HL-60/S4 treated with phorbol 12-myristate 13-acetate at 8.2 ng/mL for 4 days and 3 days (cell line): ENCODE results near the gene NCAM1.
"Not testable (repeated sequence)": the region's sequence is repeated elsewhere in the genome, so short reads cannot be mapped to it uniquely, and the experiment has no call there.

Source experiments
- in situ Hi-C: fragments of 300-500 bp; cut with MboI; formaldehyde crosslinking; loops from 2 replicates; pipeline ENCODE4 v1.15.0; 2022; ENCODE audit warnings: low sequenced_read_pairs

NCAM1 gene

DNA sequence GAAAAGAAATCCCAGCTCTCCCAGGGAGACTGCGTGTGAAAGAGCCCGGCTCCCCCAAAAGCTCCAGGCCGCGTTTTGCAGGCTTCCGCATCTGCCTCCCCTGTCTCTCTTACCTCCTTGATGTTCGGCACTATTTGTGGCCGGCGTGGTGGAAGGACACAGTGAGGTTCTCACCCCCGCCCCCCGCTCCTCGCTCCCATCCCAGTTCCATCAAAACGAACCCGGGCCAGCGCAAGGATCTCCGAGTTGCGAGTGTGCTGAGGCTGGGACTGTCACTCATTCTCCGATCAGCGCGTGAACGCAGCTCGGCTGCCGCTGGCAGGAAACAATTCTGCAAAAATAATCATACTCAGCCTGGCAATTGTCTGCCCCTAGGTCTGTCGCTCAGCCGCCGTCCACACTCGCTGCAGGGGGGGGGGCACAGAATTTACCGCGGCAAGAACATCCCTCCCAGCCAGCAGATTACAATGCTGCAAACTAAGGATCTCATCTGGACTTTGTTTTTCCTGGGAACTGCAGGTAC, at the start of gene NCAM1:
TSS of gene NCAM1 (plus strand) at position 275 of the 523 bp plus-strand sequence.
- in situ Hi-C loops: no loop called here

DNA sequence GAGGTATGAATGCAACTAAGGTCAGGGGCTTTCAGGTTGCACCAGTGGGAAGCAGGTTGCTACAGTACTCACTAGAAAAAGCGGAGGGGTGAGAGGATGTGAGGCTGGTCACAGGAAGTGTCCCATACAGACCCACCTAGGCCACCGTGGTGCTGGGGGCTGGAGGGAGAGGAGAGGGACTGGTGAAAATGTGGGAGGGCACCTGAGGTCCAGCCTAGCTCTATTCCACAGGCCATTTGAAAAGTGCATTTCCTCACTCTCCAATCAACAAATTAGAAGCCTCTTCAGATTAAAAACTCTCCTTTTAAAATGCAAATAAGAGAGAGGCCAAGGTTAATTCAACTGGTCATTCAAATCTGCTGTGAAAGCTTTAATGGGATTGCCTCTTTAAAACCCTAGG, 38.6 kb upstream of the NCAM1 start:
- in situ Hi-C loops: no loop called here

DNA sequence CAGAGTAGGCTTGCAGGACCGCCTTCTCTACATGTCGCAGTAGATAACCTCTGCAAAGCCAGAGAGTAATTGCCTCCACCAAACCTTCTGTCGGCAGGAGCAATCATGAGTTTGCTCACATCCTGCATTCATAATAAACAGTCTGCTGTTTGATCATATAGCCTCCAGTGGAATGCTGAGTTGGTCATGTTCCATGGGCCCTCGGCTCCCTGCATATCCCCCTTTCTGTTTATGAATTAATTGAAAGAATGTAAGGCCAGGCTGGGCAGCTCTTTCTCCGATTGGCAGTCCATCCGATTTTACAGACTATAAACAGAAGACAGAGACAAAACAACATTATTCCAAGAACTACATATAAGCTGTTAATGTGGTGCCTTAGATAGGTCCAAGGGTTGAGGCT, 36.4 kb upstream of the NCAM1 start:
- in situ Hi-C loops: not testable (repeated sequence)

DNA sequence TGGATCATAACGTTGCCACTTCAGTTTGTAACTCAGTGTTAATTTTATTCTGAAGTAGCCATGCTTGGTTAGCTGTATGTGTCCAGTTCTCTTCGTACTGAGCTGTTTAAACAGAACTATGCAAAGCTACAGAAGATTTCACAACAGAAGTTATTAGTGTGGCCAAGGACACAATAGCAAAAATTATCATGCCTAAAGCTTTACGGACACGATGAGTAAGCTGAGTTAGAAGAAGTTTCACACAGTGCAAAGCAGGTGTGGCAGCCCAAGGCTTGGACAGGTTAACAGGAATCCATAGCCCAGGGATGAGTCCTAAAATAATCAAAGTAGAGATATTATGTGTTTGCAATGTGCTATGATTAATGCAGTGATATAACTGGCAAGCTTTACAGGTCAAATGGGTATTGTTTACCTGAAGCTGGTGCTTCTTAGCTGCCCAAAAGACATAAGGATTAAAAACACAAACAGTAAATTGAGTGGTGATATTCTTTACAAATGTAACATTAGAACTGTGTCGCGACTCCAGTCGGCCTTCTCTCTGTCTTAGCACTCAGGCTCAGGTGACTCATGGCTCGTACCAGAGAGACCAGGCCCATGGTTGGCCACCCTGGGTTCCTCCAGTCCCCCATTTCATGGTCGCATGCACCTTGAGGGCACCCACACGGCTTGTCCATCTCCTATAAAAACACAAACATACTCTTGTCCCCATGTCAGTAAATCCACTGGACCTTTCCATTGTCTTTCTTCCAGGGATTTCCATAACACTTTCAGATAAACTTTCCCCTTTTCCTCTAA, 35.5 kb upstream of the NCAM1 start:
- in situ Hi-C loops: no loop called here

DNA sequence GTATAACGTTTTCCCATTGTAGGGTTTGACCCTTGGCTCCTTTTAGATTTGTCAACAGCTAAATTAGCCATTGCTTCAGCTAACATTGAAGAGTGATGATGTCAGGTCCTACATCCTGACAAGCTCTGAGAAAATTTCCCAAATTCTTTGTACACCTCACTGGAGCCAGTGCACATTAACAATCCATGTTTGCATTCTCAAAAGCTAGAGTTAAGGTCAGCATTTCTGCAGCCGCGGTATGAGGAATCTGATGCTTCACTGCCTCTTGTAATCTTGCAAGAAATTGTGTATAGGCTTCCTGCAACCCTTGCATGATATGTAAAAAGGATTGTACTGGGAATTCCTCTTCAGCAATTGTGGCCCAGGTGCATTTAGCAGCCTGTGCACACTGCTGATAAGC, 33.1 kb upstream of the NCAM1 start:
- in situ Hi-C loops: no loop called here

DNA sequence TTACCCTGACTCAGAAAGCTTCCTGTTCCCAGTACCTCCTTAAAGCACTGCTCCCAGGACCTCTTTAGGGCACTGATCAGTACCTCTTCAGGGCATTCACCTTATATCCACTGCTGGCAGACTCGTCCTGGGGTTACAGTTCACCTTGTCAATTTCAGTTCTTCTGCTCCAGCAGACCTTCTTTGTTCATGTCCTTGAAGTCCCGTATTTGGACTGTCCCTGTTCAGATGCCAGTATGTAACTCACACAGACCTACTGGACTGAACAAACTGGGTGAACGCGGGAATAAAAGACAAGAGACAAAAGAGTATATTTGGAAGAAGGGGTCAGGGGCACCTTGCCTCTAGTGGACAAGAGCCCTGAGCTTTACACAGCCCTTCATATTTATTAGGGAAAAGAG, 31.8 kb upstream of the NCAM1 start:
- in situ Hi-C loops: no loop called here

DNA sequence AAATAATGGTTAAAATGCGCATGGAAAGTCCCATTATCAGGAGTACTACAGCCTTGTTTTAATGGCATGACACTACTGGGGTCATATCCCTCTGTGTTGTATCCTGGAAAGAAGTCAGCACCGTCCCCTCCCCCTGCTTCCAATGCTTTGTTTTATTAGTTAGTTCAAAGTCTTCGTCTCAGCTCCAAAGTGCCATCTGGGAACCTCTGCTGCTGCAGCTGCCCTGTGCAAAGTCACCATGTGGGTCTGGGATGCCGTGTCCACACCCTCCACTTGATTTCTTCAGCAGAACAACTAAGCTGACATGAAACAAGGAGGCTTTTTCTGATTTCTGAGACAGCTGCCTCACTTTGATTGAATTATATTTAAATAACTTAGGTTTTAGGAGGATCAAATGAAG, 29.5 kb upstream of the NCAM1 start:
- in situ Hi-C loops: no loop called here

DNA sequence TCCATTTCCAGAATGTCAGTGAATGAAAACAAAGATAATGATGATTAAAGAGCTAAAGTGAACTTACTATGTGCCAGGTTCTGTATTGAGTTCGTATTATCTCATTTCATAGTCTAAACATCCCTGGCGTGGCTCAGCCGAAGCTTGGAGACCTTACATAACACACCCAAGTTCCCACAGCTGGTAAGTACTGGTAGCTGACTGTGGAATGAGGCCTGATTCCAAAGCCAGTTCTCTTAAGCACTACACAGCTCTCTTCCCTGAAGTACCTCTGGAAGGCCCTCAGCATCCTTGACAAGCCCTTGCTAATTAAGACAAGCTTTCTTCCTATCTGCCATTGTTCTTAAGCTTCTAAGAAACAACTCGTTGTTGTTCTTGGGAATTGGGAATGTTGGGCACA, 28.6 kb upstream of the NCAM1 start:
- in situ Hi-C loops: no loop called here

DNA sequence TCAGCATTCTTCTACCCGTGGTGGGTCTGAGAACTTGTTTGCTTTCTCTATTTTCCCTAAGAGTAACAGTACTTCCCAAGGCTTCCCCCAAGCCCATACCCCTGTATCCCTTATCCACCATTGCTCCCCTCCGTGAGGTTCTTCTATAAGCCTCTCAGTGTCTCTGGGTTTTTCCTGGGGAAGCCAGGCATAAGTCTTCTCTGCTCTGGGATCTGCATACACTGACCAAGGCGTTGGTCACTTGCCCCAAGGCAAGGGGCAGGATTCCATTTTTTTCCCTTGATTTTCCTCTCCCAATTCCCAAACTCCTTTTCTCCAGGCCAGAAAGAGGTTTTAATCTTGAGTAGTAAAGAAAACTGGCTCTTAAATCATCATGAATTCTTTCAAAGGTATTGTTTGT, 27.2 kb upstream of the NCAM1 start:
- in situ Hi-C loops: no loop called here

DNA sequence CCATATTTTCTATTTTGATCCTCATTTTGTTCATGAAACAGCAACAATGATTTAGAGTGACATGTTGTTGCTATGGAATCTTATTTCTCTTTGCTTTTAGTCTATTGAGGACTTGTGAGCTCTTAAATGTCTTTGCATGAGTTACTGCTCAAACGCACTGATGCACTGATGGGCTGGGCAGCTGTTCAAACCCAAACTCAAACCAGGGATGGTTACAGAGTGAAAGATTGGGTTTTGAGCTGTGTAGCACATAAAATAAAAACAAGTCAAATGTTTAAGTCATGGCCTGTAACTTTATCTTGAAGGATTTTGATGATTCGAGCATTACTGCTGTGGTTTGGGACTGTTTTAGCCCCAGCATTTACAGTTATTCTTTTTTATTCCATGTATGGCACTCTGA, 20.1 kb upstream of the NCAM1 start:
- in situ Hi-C loops: no loop called here

DNA sequence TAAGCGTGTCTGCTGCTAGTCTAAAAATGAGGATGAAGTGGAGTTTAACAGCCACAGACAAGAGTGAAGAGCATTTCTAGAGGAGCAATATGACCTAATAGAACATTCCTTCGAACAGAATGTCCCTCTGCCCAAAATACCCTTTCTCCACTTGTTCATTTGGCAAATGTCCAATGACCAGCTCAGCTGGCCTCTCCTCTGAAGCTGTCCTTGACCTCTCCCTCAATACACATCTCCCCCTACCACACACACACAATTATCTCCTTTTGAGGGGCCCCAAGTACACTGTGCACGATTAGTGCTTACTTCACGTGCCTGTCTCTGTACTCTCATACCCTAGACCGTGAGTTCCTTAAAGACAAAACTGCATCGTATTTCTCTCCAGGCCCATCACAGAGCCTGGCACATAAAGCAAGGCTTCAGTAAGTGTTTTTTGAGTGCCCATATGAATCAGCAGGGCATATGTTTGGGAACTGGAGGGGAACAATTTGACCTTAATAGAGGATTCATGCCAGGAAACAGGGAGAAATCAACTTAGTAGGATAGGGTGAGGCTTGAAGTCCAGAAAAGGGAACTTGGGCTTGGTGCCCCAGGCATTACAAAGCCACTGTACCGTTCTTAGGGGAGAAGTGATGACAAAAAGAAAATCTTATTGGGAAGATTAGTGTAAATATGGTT, 18.1 kb upstream of the NCAM1 start:
- in situ Hi-C loops: no loop called here

DNA sequence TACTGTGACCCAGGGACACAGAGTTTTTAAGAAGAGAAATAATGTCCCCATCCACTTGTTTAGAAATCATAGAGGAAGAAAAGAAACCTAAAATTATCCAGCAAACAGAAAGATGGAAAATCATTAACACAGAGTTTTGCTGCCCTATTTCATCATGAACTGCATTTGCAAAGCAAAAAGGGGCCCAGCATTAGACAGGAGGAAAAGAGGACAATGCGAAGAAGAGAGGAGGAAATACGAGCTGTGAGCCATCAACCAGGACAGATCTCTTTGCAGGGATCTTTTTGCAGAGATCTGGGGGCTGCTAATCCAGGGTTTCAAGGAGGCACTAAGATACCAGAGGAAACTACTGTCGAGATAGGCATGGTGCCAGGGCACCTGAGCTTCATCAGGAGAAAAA, 14.4 kb upstream of the NCAM1 start:
- in situ Hi-C loops: no loop called here

DNA sequence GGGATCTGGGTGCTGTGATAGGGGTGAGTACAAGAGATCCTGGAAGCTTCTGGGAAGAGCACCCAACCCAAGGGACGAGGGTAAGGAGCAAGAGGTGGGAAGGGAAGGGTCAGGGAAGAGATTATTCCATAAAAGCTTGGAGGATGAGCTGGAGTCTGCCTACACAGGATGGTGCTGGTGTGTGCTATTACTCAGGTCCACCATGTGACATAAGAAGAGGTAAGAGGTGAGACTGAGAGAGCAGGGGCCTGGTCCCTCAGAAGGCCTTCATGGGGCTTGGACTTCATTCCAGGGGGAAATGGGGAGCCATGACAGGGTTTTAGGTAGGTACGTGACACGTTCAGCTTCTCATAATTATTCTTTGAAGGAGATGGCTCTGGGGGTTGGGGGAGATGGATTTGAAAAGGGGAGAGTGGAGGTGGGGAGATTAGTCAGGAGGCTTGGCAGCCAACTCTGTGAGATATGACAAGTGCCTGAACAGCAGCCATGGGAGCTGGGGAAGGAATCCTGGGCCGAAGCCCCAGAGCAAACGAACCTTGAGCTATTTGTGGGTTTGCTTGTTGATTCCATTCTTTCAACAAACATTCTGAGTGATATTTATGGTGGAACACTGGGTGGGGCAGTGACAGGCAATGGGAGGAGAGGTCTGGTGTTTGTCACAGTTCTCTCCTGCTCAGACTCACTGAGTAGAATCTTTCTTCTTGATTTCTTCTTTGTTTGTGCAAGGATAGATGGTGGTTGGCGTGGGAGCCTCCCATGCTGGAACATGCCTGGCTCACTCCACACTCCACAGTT, 11.2 kb upstream of the NCAM1 start:
- in situ Hi-C loops: no loop called here

DNA sequence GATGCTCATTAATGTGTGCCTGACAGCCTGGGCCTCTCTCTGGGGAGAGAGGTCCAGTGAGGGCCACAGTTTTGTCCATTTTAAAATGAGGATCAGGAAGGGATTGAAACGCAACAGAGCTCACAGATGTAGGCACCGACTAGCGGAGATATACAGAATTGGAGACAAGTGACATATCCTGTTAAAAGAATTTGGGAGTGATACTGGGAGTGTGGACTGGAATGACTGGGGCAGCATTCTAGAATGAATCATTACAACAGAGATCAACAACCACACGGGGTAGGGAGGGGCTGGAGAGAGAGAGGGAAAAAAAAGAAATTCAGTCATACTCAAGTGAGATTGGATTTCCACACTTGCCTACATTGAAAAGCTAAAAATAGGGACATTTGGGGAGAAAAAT, 2.5 kb upstream of the NCAM1 start:
- in situ Hi-C loops: no loop called here

DNA sequence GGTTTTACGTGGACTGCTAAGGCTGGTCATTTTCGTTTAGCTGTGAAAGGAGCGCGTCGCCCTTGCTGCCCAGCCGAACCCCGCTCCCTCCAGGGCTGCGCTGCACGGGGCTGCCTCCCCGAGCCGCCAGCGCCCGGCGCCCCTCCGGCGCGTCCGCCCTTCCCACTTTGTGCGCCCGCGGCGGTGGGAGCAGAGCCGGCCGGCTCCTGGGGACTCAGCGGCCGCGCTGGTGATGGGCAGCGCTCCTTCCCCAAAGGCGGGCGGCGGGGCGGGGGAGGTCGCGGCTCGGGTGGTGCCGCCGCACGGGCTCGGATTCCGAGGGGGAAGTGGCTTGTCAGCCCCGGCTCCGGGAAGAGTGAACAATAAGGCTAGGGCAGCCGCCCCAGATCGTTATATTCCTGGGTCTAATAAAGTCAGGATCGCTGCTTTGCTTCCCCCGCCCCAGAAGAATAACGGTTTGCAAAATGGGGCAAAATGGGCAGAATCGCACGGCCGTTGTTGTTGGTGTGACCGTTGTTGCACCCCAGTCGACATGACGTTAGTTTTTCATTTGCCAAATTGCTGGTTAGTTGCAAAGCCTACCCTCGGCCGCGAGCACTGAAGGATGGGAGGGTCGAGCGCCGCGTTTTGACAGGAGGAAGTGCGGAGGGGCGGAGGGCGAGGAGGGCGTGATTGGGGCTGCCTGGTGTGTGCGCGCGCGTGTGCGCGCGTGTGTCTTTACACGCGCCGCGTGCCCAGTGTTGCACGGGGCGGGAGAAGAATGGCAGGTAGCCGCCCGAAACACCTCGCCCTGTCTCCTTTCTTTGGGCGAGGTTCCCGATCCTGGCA, 745 bp downstream of the NCAM1 start:
- in situ Hi-C loops: no loop called here

DNA sequence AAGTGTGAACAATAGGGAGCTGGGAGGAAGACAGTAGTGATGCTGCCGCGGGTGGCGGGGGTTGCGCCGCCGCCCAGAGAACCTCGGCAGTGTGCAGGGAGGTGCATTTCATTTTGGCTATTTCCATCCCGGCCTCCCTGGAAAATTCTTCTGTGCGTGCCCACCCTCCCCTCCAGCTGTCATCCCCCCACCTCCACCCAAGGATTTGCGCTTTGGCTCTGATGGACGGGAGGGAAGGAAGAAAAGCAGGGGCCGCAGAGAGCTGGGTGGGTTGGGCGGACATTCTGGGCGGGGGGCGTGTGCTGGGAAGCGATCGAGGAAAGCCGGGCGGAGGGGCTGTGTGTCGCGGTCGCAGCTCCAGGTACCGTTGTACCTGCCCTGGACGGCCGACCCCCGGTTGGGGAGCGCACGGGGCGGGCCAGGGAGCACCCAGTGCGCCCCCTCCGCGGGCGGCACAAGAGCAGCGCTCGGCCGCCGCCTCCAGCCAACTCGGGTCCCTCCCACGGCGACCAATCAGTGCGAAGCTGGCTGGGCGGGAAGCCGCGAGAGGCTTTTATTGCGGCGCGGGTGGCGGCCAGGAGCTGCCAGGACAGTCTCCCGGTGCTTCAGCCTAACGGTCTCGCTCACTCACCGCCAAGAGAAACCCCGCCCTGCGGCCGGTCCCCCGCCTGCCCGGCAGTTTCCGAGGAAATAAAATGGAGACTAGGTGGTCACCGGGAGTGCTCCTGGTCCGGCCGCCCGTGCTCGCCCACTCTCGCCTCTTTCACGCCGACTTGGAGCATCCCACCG, 1.6 kb downstream of the NCAM1 start:
- in situ Hi-C loops: no loop called here

DNA sequence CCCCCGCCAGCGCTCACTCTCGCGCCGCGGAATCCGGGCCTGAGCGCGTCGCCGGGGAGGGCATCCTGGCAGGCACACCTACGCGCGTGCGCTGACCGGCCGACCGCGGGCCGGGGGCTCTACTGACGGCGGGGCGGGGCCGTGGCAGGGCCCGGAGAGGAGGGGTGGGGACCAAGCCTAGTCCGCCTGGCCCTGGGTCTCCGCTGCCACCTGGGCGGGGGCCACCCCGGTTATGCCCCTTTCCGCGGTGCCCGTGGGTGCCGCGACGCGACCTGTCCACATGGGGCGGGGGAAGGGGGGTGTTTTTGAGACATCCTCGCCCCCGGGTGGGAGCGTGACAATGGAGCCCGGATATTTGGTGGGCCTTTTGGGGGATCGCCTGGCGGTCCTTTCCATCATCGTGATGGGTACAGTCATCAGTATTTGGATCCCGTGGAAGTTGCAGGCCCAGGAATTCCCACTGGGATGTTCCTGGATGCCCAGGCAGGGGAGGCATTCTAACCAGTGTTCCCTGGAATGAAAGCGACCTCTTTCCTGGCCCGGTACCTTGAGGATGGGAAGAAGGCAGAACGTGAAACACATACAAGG, 2.2 kb downstream of the NCAM1 start:
- in situ Hi-C loops: no loop called here

DNA sequence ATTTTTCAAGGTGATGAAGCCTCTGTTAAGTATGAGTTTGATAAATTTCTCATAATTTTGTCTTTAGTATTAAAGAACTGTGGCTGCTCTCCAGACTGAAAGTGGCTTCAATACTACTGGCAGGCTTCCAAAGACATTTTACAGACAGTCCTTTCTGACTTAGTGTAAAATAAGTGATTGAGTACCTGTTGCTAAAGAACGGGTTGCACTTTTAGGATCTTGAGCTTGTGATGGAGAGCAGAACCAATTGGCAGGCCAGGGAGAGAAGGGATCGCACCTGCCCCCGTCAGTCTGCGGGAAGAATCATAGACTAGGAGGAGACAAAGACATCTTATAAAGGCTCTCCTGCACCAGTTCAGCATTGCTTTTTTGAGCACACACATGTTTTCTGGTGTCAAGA, 4.4 kb downstream of the NCAM1 start:
- in situ Hi-C loops: no loop called here

DNA sequence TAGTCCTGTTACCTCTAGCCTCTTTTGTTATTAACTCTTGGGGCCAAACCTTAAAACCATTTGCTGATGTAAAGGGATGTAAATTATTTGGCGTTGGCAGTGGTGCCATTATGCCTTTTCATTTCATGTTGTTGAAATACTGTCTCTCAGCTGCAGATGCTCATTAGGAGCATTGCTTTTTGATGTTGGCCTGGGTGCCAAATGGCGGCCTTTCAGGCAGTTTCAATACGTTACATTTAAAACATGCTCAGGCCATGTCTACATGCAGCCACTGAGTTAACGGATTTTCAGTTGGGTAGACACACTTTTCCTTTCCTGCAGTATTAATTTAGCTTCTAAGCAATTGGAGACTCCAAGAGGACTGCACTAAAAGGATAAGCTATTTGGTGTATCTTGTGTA, 5.3 kb downstream of the NCAM1 start:
- in situ Hi-C loops: no loop called here

DNA sequence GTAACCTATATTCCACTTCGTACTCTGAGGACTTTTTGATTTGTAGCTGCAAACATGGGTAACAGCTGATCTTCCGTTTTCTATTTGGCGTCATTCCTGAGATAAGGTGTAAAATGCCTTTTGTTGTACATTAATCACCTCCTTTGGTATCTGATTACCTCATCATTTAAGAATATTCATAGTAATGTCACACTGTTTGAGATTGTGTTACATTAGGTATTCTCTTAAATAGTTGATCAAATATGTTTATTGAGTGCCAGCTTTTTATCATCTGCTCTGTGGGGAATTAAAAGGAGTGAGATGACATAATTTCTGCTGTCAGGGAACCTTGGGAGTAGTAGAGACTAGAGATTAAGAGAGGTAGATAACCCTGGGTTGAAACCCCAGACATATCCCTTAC, 5.9 kb downstream of the NCAM1 start:
- in situ Hi-C loops: no loop called here
